Measurements from ENCODE around the gene SLC12A8. TPM values are rescaled to one million over a fixed set of nuclear protein-coding genes. Genes with fewer than 3 reads are reported as not detected.

The SLC12A8 gene
- polyA plus RNA-seq, 1 of the 3 experiments (the other 2 are of a cell fraction): 7.5 TPM

- H3K9me2 ChIP-seq: no peaks in the 10 kb centered on the region
- H3K36me3 ChIP-seq (replicated peaks in 1 of 2; ENCODE audit: control insufficient read depth in 1 of 2, insufficient read depth in 2 of 2, low read length in 1 of 2): no peaks in the 10 kb centered on the region
- POLR2A ChIA-PET: no interaction called here
- no peak overlapping the region for H3K4me2 ChIP-seq
- WGBS (ENCODE audit: low lambda C conversion rate): 96% methylated on average over 19 of the region's 22 CpGs
- H3K27ac ChIP-seq (ENCODE audit: low read depth in 2 of 2, low read length in 1 of 2): no peak overlapping the region
- no peak overlapping the region for H3K4me3 ChIP-seq (ENCODE audit: low read depth in 2 of 2, low read length in 1 of 2)
- H2AFZ ChIP-seq (ENCODE audit: low read depth): no peak overlapping the region
- no peak overlapping the region for H3K9ac ChIP-seq
- TF ChIP-seq RAD21 (IDR thresholded peaks at IDR 0.05; ENCODE audit: low read length) (no peak), EZH2phosphoT487 (IDR thresholded peaks at IDR 0.05; ENCODE audit: borderline replicate concordance, low read depth) (no peak), TAF1 (IDR thresholded peaks at IDR 0.05; ENCODE audit: borderline replicate concordance, low read depth, low read length) (no peak), JUND (IDR thresholded peaks at IDR 0.05) (no peak), SMC3 (IDR thresholded peaks at IDR 0.05; ENCODE audit: low read depth, low read length) (no peak), MEF2A (IDR thresholded peaks at IDR 0.05; ENCODE audit: borderline replicate concordance, low read depth) (no peak), RFX5 (IDR thresholded peaks at IDR 0.05; ENCODE audit: low read length) (no peak), GATA2 (CRISPR knock-in tag; IDR thresholded peaks at IDR 0.05) (no peak), TEAD4 (IDR thresholded peaks at IDR 0.05; ENCODE audit: borderline replicate concordance, insufficient read depth) (no peak), NRF1 (IDR thresholded peaks at IDR 0.05; ENCODE audit: low read depth, low read length) (no peak), FOSL2 (IDR thresholded peaks at IDR 0.05; ENCODE audit: borderline replicate concordance, low read depth) (no peak), FOXM1 (IDR thresholded peaks at IDR 0.05; ENCODE audit: low read depth) (no peak), NFIC (IDR thresholded peaks at IDR 0.05; ENCODE audit: borderline replicate concordance) (no peak), PBX3 (IDR thresholded peaks at IDR 0.05) (no peak), GABPA (IDR thresholded peaks at IDR 0.05; ENCODE audit: low read depth) (no peak)
- no peaks in the 10 kb centered on the region for H3F3A ChIP-seq (replicated peaks; ENCODE audit: insufficient read depth)
- H3K27me3 ChIP-seq (ENCODE audit: insufficient read depth): no peaks in the 10 kb centered on the region
- CTCF ChIA-PET: no interaction called here
- no peaks in the 10 kb centered on the region for H3K79me2 ChIP-seq (ENCODE audit: insufficient read depth)
- peaks cover 9 to 14% of the 10 kb centered on the region in 2 experiments; a peak in 2 of 4 replicates for H3K4me1 ChIP-seq (ENCODE audit: control insufficient read depth in 1 of 2, insufficient read depth in 2 of 2, low read depth in 1 of 2, low read length in 1 of 2)
- H4K20me1 ChIP-seq (ENCODE audit: insufficient read depth): no peaks in the 10 kb centered on the region
- DNase-seq: no peak
- H3K9me3 ChIP-seq: no peaks in the 10 kb centered on the region
Observed at GRCh38 chr3:125146626-125147490, 65.7 kb downstream of the SLC12A8 start.

GRCh38 chr3:125145751-125146475 lies 66.6 kb downstream of the SLC12A8 start:
- no peak overlapping the region for H3K9ac ChIP-seq
- H3F3A ChIP-seq (replicated peaks; ENCODE audit: insufficient read depth): no peaks in the 10 kb centered on the region
- POLR2A ChIA-PET: no interaction called here
- no peak overlapping the region for H2AFZ ChIP-seq (ENCODE audit: low read depth)
- H3K4me2 ChIP-seq: no peak overlapping the region
- H3K79me2 ChIP-seq (ENCODE audit: insufficient read depth): no peaks in the 10 kb centered on the region
- no peak for DNase-seq
- no peak overlapping the region for H3K4me3 ChIP-seq (ENCODE audit: low read depth in 2 of 2, low read length in 1 of 2)
- no peaks in the 10 kb centered on the region for H3K27me3 ChIP-seq (ENCODE audit: insufficient read depth)
- 88% methylated on average over 10 of the region's 10 CpGs for WGBS (ENCODE audit: low lambda C conversion rate)
- no peaks in the 10 kb centered on the region for H3K9me3 ChIP-seq
- no peak for TF ChIP-seq SMC3 (IDR thresholded peaks at IDR 0.05; ENCODE audit: low read depth, low read length)
- no peak for TF ChIP-seq MXI1 (IDR thresholded peaks at IDR 0.05; ENCODE audit: low read depth, low read length)
- H4K20me1 ChIP-seq (ENCODE audit: insufficient read depth): no peaks in the 10 kb centered on the region
- CTCF ChIA-PET: no interaction called here
- no peaks in the 10 kb centered on the region for H3K36me3 ChIP-seq (replicated peaks in 1 of 2; ENCODE audit: control insufficient read depth in 1 of 2, insufficient read depth in 2 of 2, low read length in 1 of 2)
- H3K27ac ChIP-seq (ENCODE audit: low read depth in 2 of 2, low read length in 1 of 2): no peak overlapping the region
- H3K4me1 ChIP-seq (ENCODE audit: control insufficient read depth in 1 of 2, insufficient read depth in 2 of 2, low read depth in 1 of 2, low read length in 1 of 2): peaks cover 10 to 14% of the 10 kb centered on the region in 2 experiments; a peak in 2 of 4 replicates
- H3K9me2 ChIP-seq: no peaks in the 10 kb centered on the region

Data from SK-N-SH (cell line).